Ovary (tissue), 9 donors: Measurements from ENCODE around the gene TMEM33. TPM values are rescaled to one million over a fixed set of nuclear protein-coding genes. Genes with fewer than 3 reads are reported as not detected.

Source experiments
- DNase-seq, 5 donors: peaks; one replicate each; pipeline ENCODE4 v3.0.0-alpha.2; 2019 to 2020
- H3K27ac ChIP-seq, 2 donors: fragments of 200-600 bp; one replicate each; pipeline versions ENCODE4 v1.5.1 to v1.8.0; 2019 to 2022
- H3K27me3 ChIP-seq: fragments of 200-600 bp; one replicate; pipeline ENCODE4 v1.8.0; 2022
- H3K36me3 ChIP-seq: fragments of 200-600 bp; sonication (generic); one replicate; pipeline ENCODE4 v1.5.1; 2019
- H3K4me1 ChIP-seq: one replicate; pipeline ENCODE4 v1.8.1; 2013; ENCODE audit warnings: mild to moderate bottlenecking, moderate library complexity; ENCODE audit not compliant: insufficient read depth
- H3K4me3 ChIP-seq: fragments of 200-600 bp; sonication (generic); one replicate; pipeline ENCODE4 v1.5.1; 2017
- H3K9me3 ChIP-seq, 2 donors: fragments of 200-600 bp in 1 of 2; sonication (generic) in 1 of 2; one replicate each; pipeline versions ENCODE4 v1.5.1 to v1.8.1; 2013 to 2019; ENCODE audit warnings: mild to moderate bottlenecking in 1 of 2, moderate library complexity in 1 of 2
- EP300 ChIP-seq: sonication (generic); formaldehyde crosslinking; IDR thresholded peaks from one replicate; pipeline ENCODE4 v1.6.1; 2017; ENCODE audit warnings: antibody characterized with exemption
- POLR2A ChIP-seq: fragments of 450-650 bp; IDR thresholded peaks from one replicate; pipeline ENCODE4 v1.6.1; 2017; ENCODE audit warnings: antibody characterized with exemption, mild to moderate bottlenecking, moderate library complexity
- WGBS, 3 donors: extraction: QIAGEN DNeasy Blood & Tissue Kit in 1 of 3; methylation state at CpG; one replicate each; pipeline versions ENCODE4 v1.1.5 to v1.1.7; 2013 to 2017; 5-methylcytosine and 5-hydroxymethylcytosine counted together
- intact Hi-C, 4 donors: fragments of 100-400 bp; cut with DNase I; formaldehyde crosslinking; loops; one replicate each; pipeline versions ENCODE4 v1.11.0 to v1.15.1; 2022 to 2023
- polyA plus RNA-seq, 2 donors: library from polyadenylated mRNA; stranded (reverse); fragments of 200-250 nt in 1 of 2; fragments of 350-450 nt in 1 of 2; fragmentation: Illumina TruSeq in 1 of 2; extraction: RNeasy Lipid Tissue Mini Kit (QIAGEN cat#74804) in 1 of 2; gene quantifications; one replicate each; pipeline ENCODE4 v1.2.3, GENCODE V29; 2013 to 2014
- total RNA-seq, 7 donors: library from RNA; depleted of rRNA in 2 of 7; stranded (reverse); fragments of >200 nt in 2 of 7; fragmentation: NEBNext Ultra II Directional in 3 of 7; extraction: Animal tissue kit (Norgen Biotek cat#: 25700) in 3 of 7; gene quantifications; one replicate each; pipeline versions ENCODE4 v1.1.0 to v1.2.4, GENCODE V29; 2016 to 2023
- TF ChIP-seq, protein P1 (sequence below), 3 donors: fragments of 450-650 bp in 2 of 3; fragments of 200-600 bp in 1 of 3; IDR thresholded peaks; one replicate each; pipeline versions ENCODE4 v1.5.1 to v1.8.0; 2016 to 2022; ENCODE audit warnings: antibody characterized with exemption in 3 of 3, mild to moderate bottlenecking in 1 of 3
- donor health status: DM: no; HTN: no; CAD: no; lungs with moderate emphysema.
- donor health status: DM: no; HTN: no; CAD: no.
- donor health status: Bipolar disorder and iron deficiency.
- donor health status: DM: yes; HTN: yes; CAD: no.
- donor health status: DM: no; HTN: no; CAD: no.
- donor health status: DM: yes; HTN: yes; CAD: no.

Gene TMEM33
- total and polyA plus RNA-seq, 9 donors, result 8.8 to 50.9 (median 33.5) TPM

DNA sequence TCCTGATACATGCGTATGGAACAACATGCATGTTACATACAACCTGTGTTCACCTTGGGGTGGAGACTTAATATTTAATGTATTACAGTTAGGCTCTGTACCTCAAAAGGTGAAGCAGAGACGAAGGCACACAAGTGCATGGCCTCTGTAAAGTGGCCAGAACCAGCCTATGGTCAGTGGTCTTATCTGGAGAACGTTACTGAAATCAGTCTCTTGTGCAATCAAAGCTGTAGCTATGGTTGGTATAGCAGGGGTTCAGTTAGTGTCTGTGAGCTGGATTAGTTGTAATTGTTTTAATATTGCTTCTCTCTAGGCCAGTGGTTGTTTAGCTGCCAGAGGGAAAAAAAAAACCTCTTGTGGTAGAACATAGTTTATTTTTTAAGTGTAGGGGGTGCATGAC, 2.2 kb upstream of the TMEM33 start:
- no peak overlapping the region for H3K4me3 ChIP-seq
- no peaks in the 10 kb centered on the region for H3K27me3 ChIP-seq
- H3K9me3 ChIP-seq, result no peaks in the 10 kb centered on the region
- no peak for TF ChIP-seq POLR2A
- TF ChIP-seq, protein P1, sequence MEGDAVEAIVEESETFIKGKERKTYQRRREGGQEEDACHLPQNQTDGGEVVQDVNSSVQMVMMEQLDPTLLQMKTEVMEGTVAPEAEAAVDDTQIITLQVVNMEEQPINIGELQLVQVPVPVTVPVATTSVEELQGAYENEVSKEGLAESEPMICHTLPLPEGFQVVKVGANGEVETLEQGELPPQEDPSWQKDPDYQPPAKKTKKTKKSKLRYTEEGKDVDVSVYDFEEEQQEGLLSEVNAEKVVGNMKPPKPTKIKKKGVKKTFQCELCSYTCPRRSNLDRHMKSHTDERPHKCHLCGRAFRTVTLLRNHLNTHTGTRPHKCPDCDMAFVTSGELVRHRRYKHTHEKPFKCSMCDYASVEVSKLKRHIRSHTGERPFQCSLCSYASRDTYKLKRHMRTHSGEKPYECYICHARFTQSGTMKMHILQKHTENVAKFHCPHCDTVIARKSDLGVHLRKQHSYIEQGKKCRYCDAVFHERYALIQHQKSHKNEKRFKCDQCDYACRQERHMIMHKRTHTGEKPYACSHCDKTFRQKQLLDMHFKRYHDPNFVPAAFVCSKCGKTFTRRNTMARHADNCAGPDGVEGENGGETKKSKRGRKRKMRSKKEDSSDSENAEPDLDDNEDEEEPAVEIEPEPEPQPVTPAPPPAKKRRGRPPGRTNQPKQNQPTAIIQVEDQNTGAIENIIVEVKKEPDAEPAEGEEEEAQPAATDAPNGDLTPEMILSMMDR (IDR thresholded peaks at IDR 0.05), result no peak
- TF ChIP-seq EP300, result no peak
- intact Hi-C loops, result no loop called here
- H3K36me3 ChIP-seq, result no peaks in the 10 kb centered on the region
- no peak for DNase-seq
- no peak overlapping the region for H3K27ac ChIP-seq
- WGBS, 3 donors, result 70 to 77% (median 72%) methylated on average over 3 of the region's 3 CpGs
- peaks cover 5% of the 10 kb centered on the region for H3K4me1 ChIP-seq

DNA sequence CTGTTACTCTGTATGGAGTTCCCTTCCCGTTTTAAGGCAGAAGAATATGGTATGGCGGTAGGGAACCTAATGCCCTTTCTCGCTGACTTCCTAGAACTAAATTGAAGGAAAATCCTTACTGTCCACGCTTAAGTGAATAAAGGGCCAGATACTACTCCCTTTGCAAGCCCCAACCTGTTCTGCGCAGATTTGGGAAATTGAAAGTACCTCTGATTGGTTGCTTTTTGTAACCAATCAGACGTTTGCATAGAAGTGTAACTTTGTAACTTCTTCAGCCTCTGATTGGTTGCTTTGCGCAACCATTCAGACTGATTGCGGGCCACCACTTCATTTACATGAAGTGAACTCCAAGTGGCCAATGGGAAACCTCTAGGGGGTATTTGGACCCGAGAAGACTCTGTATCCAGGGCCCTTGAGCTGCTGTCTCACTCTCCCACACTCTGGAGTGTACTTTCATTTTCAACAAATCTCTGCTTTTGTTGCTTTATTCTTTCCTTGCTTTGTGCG, 1.2 kb upstream of the TMEM33 start:
- no peak for DNase-seq
- no peak overlapping the region for H3K4me3 ChIP-seq
- peaks cover 5% of the 10 kb centered on the region for H3K4me1 ChIP-seq
- H3K36me3 ChIP-seq, result no peaks in the 10 kb centered on the region
- no peaks in the 10 kb centered on the region for H3K27me3 ChIP-seq
- WGBS, 3 donors, result 93 to 94% (median 93%) methylated on average over 10 of the region's 10 CpGs
- H3K9me3 ChIP-seq, result no peaks in the 10 kb centered on the region
- intact Hi-C loops, result no loop called here
- H3K27ac ChIP-seq, result no peak overlapping the region
- TF ChIP-seq EP300 (no peak), POLR2A (no peak)
- TF ChIP-seq, protein P1 (IDR thresholded peaks at IDR 0.05), result no peak

DNA sequence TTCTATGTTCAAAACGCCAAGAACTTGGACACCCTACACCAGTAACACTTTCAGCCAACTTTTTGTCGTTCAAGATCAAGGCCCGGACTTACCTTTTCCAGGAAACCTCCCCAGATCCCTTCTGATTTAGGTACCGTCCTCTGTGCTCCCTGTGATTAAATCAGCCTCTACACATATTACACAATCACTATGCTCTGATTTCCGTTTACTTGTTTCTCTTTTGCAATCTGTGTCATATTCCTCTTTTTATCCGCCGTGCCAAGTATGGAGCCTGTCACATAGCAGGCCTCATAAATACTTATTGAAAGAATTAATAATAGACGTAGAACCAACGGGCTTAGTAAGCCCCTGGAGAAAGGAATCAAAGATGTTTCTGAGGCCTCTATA, 722 bp upstream of the TMEM33 start:
- intact Hi-C loops, result no loop called here
- DNase-seq, result no peak
- H3K27me3 ChIP-seq, result no peaks in the 10 kb centered on the region
- WGBS, 3 donors, result 81 to 83% (median 82%) methylated on average over 9 of the region's 9 CpGs
- no peaks in the 10 kb centered on the region for H3K9me3 ChIP-seq
- peak overlapping the region; percentile 80 for H3K4me3 ChIP-seq
- H3K36me3 ChIP-seq, result no peaks in the 10 kb centered on the region
- no peak for TF ChIP-seq POLR2A
- no peak overlapping the region for H3K27ac ChIP-seq
- H3K4me1 ChIP-seq, result peaks cover 5% of the 10 kb centered on the region

DNA sequence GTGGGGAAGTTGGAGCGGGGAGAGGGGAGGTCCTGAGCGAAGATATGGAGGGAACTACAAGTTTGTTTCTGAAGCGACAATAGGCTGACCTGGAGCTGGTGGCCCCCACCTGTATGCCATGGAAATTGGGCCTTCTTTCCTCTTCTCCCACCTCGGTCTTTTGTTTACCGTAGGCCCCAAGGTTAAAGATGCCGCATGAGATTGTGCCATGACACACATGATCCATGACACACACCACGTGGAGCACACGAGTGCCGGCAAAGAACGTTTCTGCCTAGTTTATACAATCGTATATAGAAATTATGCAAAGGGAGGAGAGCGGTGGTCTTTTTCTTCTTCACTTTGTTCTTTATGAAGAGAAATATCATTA, 408 bp downstream of the TMEM33 start:
- 1 to 2% (median 1%) methylated on average over 12 of the region's 12 CpGs for WGBS, 3 donors
- H3K4me1 ChIP-seq, result peaks cover 5% of the 10 kb centered on the region

DNA sequence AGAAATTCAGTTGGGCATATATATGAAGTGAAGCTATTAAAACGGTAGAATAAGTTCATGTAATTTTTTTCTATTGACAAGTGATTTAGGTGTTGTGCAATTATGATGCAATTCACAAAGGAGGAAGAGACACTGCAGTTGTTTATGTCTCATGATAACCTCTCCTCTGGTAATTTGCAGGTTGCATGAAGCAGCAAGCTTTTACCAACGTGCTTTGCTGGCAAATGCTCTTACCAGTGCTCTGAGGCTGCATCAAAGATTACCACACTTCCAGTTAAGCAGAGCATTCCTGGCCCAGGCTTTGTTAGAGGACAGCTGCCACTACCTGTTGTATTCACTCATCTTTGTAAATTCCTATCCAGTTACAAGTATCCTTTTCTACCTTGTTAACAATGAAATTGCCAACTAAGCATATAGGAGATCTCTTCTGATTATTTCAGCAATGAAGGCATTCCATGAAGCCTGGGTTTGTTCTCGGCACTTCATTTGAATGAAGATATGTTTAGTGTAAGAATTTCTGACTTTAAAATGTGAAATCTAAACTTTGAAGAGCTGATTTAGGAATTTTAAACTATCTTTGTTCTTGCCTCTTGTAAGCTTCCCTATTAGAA, 3.9 kb downstream of the TMEM33 start:
- Histone ChIP-seq H3K4me3 (no peak overlapping the region), H3K27ac (no peak overlapping the region), H3K36me3 (no peaks in the 10 kb centered on the region), H3K4me1 (peaks cover 5% of the 10 kb centered on the region), H3K9me3 (no peaks in the 10 kb centered on the region), H3K27me3 (no peaks in the 10 kb centered on the region)
- no peak for TF ChIP-seq EP300
- TF ChIP-seq, protein P1 (IDR thresholded peaks at IDR 0.05), result no peak
- TF ChIP-seq POLR2A, result no peak
- WGBS, 3 donors, result 52 to 62% (median 57%) methylated on average over 3 of the region's 3 CpGs
- intact Hi-C loops, result no loop called here
- DNase-seq, result no peak

More for the DNA sequence above, 408 bp downstream of the TMEM33 start:
- no peak for DNase-seq
- no peak overlapping the region for H3K27ac ChIP-seq
- H3K27me3 ChIP-seq, result no peaks in the 10 kb centered on the region
- no peaks in the 10 kb centered on the region for H3K36me3 ChIP-seq
- H3K4me3 ChIP-seq, result peak overlapping the region; percentile 80
- intact Hi-C loops, result no loop called here
- TF ChIP-seq EP300 (no peak), POLR2A (no peak)
- TF ChIP-seq, protein P1 (IDR thresholded peaks at IDR 0.05), result no peak
- H3K9me3 ChIP-seq, result no peaks in the 10 kb centered on the region
